ENCODE data around the gene PCDH15.

The PCDH15 gene

DNA sequence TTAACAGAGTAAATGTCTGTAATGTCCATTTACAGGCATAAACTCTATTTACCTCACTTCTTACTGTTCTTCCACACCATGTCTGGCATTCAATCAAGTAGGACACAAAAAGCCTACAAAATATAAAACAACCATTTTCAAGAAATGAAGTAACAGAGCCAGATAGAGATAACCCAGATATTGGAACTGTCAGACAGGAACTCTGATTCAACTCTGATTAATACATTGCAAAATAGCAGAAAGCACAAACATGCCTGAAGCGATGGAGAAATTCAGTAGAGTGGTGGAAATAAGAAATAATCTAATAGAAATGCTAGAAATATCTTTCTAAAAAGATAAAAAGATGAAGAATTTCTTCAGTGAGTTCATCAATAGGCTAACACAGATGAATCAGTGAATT lies 964.4 kb downstream of the PCDH15 start:
- no peak for DNase-seq

DNA sequence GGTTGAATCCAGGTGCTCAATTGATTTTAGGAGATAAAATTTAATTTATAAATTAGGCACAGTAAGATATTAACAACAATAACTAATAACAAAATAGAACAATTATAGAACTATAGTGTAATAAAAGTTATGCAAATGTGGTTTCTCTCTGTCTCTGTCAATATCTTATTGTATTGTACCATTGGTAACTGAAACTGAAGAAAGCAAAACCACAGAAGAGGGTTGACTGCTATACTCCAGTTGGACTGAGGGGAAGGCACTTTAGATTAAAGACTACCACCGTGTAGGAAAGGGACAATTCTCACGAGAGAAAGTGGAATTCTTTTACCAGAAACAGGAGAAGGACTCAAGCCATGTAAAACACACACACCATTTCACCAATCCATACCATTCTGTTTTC lies 967.1 kb downstream of the PCDH15 start:
- DNase-seq, result no peak

DNA sequence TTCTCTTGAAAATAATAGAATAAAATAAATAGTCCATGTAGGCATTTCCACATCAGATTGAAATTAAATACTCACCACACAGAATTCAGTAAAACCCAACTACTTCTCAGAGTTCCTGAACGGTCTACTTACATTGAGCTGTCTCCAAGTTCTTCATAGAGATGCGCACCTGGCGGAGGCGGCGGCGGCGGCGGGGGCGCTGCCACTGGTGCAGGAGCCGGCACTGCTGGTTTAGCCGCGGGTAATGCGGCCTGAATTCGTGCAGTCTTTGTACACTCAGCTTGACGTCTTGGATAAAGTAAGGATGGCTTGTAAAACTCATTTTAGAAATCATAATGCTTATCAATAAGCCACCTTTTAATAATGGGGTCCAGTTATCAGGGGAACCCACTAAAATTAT lies 973.8 kb downstream of the PCDH15 start:
- no peak for DNase-seq

DNA sequence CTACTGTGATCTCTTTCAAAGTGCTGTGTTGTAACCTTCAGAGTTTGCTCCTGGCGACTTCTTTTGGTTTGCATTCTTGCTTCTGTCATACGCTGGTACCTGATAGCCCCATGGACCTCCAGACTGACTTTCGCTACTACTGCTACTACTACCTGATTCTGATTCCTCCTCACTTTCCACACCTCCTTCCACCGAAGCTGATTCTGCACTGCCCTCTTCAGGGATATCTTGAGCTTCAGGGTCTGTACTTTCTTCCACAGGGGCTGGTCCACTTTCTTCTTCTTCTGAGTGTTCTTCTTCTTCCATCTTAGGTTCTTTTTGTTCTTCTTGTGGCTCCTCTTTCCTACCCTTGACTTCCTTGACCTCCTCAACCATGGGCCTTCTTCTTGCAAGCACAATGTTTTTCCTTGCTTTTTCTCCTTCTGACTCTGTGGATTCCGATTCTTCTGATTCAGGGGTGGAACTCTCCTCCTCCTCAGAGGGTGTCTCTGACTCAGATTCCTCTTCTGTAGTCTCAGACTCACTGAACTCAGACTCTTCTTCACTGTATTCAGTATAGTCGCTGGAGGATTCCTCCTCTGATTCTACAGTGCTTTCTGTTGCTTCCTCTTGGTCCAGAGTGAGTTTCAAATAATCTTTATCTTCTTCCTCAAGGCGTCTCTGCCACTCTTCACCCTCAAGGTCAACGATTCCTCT lies 992.2 kb downstream of the PCDH15 start:
- DNase-seq, result no peak

DNA sequence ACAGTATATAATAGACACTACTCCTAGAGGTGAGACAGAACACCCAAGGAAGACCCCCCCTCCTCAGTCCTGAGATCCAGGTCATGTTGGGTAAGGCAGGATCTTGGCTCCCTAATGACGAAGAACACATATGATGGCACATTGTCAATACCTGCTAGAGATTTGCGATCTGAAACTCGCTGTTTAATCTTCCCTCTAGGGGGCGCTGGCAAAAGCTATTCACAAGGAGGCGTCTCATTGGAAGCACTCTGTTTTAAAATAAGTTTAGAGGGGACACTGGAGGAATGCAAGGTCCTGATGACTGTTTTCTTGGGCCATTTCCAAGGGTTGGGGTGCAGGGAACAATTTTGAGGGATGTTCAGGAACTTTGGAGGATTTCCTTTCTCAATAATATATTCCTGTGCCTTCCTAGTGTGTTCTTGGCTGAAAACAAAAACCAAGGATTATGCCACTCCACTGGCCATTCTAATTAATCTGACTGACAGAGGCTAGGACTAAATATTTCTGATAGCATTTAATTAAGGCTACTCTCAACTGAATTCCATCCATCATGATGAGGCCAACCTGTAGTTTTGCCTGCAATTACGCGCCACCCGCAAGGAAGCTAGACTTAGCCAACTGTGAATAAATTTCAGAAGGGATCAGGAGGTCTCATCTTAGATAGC lies 1014.7 kb downstream of the PCDH15 start:
- no peak for DNase-seq

DNA sequence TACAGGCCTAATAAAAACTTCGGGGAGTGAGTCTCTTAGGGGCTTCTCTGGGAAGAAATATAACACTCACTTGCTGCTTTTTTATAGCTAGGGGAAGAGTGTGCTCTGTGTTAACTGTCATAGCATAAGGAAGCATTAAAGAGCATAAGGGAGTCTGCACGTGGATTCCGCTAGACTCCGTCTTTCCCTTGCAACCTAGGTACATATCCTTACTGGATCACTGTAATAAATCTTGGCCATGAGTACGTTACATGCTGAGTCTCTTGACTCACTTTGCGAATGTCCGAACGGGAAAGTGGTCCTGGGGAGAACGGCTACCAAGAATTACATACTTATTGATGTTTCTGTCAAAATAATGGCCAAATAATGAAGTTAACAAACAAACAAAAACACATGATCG lies 1029.3 kb downstream of the PCDH15 start:
- DNase-seq, result no peak

DNA sequence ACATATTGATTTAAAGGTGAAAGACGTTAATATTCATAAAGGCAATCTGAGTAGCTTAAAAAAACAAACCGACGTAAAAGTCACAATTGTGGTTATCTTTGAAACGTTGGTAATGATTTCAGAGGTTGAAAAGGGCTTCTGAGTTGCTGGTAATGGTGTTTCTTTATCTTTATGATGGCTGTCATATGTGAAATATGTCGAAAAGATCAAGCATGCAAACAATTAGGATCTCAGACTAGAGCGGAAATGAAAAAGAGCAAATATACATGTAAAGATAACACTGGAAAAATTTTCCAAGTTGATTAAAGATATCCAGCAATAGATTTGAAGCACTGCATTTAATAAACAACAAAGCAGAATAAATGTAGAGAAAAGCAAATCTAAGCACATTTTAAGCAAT lies 1030.1 kb downstream of the PCDH15 start:
- DNase-seq, result no peak

DNA sequence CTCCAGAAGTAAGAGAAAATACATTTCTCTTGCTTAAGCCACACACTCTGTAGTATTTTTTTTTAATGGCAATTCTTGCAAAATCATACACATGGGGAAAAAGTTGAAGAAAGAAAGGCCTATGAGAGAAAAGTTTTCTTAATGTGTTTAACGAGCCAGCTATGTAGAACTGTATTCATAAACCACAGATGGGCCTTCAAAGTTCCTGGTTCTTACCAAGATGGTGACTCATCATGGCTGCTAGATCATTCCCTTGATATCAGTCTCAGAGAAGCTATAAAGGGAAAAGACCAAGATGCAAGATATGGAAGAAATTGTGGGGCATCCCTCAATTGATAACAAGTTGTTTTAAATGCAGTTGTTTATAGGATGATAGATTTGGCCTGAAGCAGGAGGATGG lies 1035.7 kb downstream of the PCDH15 start:
- DNase-seq, result no peak

DNA sequence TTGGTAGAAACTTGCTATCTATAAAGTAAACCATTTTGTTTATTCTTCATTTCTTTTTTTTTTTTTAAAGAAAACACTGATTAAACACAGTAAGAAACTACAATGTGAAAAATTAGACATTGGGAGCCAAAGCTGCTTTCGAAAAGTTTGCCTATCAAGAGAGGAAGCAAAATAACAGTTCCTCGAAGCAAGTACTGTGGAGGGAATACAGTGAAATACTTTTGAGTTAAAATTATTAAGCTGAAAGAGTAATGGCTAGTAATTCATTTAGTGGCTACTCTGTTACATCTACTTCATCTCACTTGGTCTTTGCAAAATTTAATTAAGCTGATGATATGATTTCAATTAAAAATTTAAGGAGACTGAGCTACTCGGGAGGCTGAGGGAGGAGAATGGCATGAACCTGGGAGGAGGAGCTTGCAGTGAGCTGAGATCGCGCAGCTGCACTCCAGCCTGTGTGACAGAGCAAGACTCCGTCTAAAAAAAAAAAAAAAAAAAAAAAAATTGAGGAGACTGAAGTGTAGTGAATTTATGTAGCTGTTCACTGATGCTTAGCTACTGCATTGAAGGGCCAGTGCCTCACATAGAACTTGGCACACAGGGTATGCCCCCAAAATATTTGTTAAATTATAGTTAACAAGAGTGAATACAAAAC lies 1046.3 kb downstream of the PCDH15 start:
- DNase-seq, result no peak
